AG04450 (cell line): ENCODE results near the gene FBXO41. TPM values are rescaled to one million over a fixed set of nuclear protein-coding genes. Genes with fewer than 3 reads are reported as not detected.

Source experiments
- CTCF ChIA-PET: fragments of 300-600, 350-600 bp; formaldehyde crosslinking; extraction: SDS; loops from one replicate; lab custom pipeline; 2022; ENCODE audit warnings: antibody characterized with exemption, inconsistent platforms; lab: Charles Lee
- POLR2A ChIA-PET: fragments of 350-600 bp; formaldehyde crosslinking; extraction: SDS; loops from one replicate; lab custom pipeline; 2021; ENCODE audit warnings: antibody characterized with exemption, inconsistent platforms; lab: Yijun Ruan, JAX
- DNase-seq: peaks from one replicate; pipeline ENCODE4 v3.0.0-alpha.2; 2011; ENCODE audit warnings: low read depth, low spot score
- H3K27ac ChIP-seq: one replicate; pipeline ENCODE4 v1.5.1; 2012; ENCODE audit warnings: low read depth, low read length, control low read depth
- H3K27me3 ChIP-seq: one replicate; pipeline ENCODE4 v1.6.0; 2012; ENCODE audit warnings: low read length; ENCODE audit not compliant: control insufficient read depth, insufficient read depth
- H3K4me3 ChIP-seq: 2 replicates; pipeline ENCODE4 v1.5.1; 2011; ENCODE audit warnings: mild to moderate bottlenecking, low read depth, low read length, control low read depth
- H3K9me3 ChIP-seq: 2 replicates; pipeline ENCODE4 v1.5.1; 2012; ENCODE audit warnings: low read length; ENCODE audit not compliant: control insufficient read depth, insufficient read depth
- polyA plus RNA-seq: library from polyadenylated mRNA; depleted of rRNA; stranded (reverse); fragments of >200 nt; gene quantifications from 2 replicates; pipeline ENCODE4 v1.2.3, GENCODE V29; 2011
- TF ChIP-seq, protein P1 (sequence below): IDR thresholded peaks from 2 replicates; pipeline ENCODE4 v1.5.1; 2011; ENCODE audit warnings: low read depth, low read length, control low read depth, inconsistent platforms

The FBXO41 gene
- polyA plus RNA-seq, 1 experiment = 2.5 TPM

DNA sequence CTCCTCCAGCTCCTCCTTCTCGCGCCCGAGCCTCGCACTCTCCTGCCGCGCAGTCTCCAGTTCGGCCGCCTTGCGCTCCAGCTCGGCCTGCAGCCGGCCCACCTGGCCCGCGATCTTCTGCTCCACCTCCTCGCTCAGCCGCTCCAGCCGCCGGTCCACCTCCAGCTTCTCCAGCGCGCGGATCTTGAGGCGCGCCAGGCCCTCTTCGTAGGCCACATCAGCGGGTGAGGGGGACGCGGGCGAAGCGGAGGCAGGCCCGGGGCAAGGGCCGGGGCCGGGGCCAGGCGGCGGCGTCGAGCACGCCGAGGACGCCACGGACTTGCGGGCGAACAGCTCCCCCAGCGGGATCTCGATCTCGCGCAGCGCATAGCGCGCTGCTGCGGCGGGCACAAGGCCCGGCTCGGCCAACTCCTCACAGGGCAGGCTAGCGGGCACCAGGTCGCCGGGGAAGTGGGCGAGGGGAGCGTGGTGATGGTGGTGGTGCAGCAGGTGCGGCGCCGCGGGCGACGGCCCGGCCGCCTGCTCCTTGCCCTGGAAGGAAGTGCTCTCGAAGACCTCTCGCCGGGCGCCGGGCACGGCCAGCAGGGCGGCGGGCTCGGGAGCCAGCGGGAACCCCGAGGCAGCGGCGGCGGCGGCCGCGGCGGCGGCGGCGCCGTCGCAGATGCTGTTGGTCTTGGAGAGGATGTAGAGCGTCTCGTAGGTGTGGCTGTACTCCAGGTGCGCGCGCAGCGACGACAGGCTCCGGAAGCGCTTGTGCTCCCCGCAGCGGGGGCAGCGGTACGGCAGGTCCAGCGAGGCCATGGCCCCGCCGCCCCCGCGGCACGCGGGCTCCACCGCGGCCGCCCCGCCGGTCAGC lies 15.2 kb downstream of the FBXO41 start:
- Histone ChIP-seq H3K4me3 (no peak overlapping the region), H3K9me3 (no peaks in the 10 kb centered on the region; the same call in 1 of the 2 replicates), H3K27me3 (peaks cover 27% of the 10 kb centered on the region), H3K27ac (no peak overlapping the region)
- DNase-seq = no peak
- TF ChIP-seq, protein P1, sequence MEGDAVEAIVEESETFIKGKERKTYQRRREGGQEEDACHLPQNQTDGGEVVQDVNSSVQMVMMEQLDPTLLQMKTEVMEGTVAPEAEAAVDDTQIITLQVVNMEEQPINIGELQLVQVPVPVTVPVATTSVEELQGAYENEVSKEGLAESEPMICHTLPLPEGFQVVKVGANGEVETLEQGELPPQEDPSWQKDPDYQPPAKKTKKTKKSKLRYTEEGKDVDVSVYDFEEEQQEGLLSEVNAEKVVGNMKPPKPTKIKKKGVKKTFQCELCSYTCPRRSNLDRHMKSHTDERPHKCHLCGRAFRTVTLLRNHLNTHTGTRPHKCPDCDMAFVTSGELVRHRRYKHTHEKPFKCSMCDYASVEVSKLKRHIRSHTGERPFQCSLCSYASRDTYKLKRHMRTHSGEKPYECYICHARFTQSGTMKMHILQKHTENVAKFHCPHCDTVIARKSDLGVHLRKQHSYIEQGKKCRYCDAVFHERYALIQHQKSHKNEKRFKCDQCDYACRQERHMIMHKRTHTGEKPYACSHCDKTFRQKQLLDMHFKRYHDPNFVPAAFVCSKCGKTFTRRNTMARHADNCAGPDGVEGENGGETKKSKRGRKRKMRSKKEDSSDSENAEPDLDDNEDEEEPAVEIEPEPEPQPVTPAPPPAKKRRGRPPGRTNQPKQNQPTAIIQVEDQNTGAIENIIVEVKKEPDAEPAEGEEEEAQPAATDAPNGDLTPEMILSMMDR = peak; percentile 18
- POLR2A ChIA-PET = interaction anchor here (1.0 kb wide), 2 partner anchors 18 to 35 kb away, joined by 3 to 4 read pairs; partner anchors contain the start of gene CCT7
- CTCF ChIA-PET = interaction anchor here (0.6 to 1.3 kb wide), 2 partner anchors 22 to 117 kb away, joined by 4 to 5 read pairs; partner anchors contain the start of gene ALMS1

DNA sequence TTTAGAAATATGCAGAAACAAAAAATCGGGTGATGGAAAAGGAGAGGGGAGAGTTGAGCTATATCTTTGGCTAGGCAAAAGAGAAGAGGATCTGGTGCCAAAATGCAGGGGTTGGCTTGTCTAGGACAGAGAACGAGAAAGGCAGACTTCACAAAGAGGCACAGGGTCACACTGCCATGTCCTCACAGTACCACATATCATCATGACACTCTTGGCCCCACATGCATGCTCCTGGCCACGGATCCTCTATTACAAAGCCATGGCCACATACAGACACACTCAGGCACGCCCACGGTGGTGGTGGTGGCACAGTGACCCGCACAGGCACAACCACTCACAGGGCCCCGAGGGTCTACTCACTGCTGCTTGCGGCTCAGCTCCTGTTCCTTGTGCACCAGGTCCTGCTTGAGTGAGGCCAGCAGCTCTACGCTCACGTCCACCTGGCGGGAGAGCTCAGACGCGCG lies 15.9 kb downstream of the FBXO41 start:
- ChIA-PET POLR2A (interaction anchor here (1.0 kb wide), 2 partner anchors 18 to 34 kb away, joined by 3 to 4 read pairs; partner anchors contain the start of gene CCT7), CTCF (interaction anchor here (0.6 to 1.3 kb wide), 3 partner anchors 21 to 117 kb away, joined by 4 to 5 read pairs (median 4); partner anchors contain the start of gene ALMS1)
- no peak overlapping the region for H3K27ac ChIP-seq
- TF ChIP-seq, protein P1 = no peak
- no peak overlapping the region for H3K4me3 ChIP-seq
- peaks cover 27% of the 10 kb centered on the region for H3K27me3 ChIP-seq
- DNase-seq = no peak
- H3K9me3 ChIP-seq = no peaks in the 10 kb centered on the region; the same call in 1 of the 2 replicates

DNA sequence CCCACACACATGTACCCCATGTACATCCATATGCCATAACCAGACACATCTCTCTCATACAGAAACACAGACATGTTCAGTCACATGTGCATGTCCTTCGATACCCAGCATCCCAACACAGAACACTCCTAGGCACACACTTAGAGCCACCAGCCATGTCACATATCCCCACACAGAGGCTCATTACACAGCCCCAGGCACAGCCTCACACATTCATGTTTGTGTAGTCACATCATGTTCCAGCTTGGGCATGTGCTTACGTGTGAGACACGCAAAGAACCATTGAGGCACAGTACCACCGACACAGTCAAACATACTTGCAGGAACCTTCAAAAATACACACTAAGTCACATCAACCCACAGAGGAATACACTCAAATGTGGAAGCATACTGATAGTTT lies 17.3 kb downstream of the FBXO41 start:
- CTCF ChIA-PET = interaction anchor here (1.1 kb wide), 1 partner anchor 23 kb away, joined by 4 read pairs; no protein-coding TSS in a partner anchor
- Histone ChIP-seq H3K4me3 (no peak overlapping the region), H3K9me3 (no peaks in the 10 kb centered on the region; the same call in 1 of the 2 replicates), H3K27me3 (peaks cover 27% of the 10 kb centered on the region), H3K27ac (no peak overlapping the region)
- no peak for DNase-seq
- POLR2A ChIA-PET = no interaction called here
- TF ChIP-seq, protein P1 = no peak

DNA sequence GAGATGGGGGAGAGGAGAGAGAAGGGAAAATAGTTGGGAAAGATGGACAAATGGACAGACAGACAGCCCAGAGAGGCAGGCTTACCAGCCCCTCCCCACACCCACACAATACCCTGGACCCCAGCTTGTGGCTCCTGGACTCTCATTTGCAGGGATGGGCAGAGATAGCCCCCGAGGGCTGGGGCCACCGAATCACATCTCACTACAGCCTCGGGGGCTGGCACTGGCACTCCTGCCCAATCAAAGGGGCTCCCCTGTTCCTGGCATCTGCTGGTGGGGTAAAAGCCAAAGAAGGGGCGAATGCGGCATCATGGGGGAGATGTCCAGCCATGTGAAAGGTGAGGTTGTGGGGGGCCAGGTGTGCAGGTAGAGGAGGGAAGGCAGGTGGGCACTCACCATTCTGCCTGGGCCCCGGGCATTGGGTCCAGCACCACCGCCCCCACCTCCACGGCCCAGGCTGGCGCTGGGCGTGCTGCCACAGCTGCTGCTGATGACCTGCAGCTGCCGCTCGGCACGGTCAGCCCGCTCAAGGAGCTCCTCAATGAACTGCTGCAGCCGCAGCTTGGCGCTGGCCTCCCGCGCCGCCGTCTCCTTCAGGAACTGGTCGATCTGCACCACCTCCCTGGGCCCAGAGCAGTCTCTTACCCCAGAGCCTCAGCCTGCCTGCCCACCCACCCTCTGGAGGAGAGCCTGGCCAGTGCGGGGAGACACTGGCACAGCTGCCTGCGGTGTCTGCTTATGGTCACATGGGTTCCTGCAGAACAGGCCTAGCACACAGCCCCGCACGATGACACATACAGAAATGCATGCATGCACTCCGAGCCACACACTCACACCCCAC lies 18.0 kb downstream of the FBXO41 start:
- Histone ChIP-seq H3K27ac (no peak overlapping the region), H3K27me3 (peaks cover 27% of the 10 kb centered on the region), H3K9me3 (no peaks in the 10 kb centered on the region; the same call in 1 of the 2 replicates), H3K4me3 (no peak overlapping the region)
- no peak for DNase-seq
- TF ChIP-seq, protein P1 = no peak
- POLR2A ChIA-PET = no interaction called here
- CTCF ChIA-PET = no interaction called here
